IgD-negative memory B cell (primary cell): ENCODE data around the gene PRKACB. TPM values are rescaled to one million over a fixed set of nuclear protein-coding genes. Genes with fewer than 3 reads are reported as not detected.

Source experiments
- H3K27ac Mint-ChIP-seq, 3 donors: one replicate each; pipeline ENCODE4 v1.8.0; 2020 to 2022; ENCODE audit warnings: mild to moderate bottlenecking in 3 of 3, mixed read lengths in 3 of 3, moderate library complexity in 1 of 3
- H3K27me3 Mint-ChIP-seq: one replicate; pipeline ENCODE4 v1.8.0; 2021; ENCODE audit warnings: mixed read lengths
- H3K36me3 Mint-ChIP-seq: one replicate; pipeline ENCODE4 v1.8.0; 2020; ENCODE audit warnings: mild to moderate bottlenecking, mixed read lengths
- H3K4me1 Mint-ChIP-seq, 3 donors: one replicate each; pipeline ENCODE4 v1.8.0; 2020 to 2022; ENCODE audit warnings: mixed read lengths in 3 of 3, mild to moderate bottlenecking in 1 of 3
- H3K4me3 Mint-ChIP-seq, 4 donors: one replicate each; pipeline ENCODE4 v1.8.0; 2020 to 2022; ENCODE audit warnings: mild to moderate bottlenecking in 4 of 4, mixed read lengths in 4 of 4, moderate library complexity in 3 of 4
- H3K9me3 Mint-ChIP-seq, 3 donors: one replicate each; pipeline ENCODE4 v1.8.0; 2020 to 2021; ENCODE audit warnings: mixed read lengths in 3 of 3, mild to moderate bottlenecking in 1 of 3
- polyA plus RNA-seq: library from polyadenylated mRNA; unstranded; fragments of 300-500 nt; fragmentation: Illumina TruSeq; gene quantifications from one replicate; pipeline ENCODE4 v1.2.3, GENCODE V29; 2021

The PRKACB gene
- polyA plus RNA-seq, 1 donor from 2014 or later: 62.5 TPM

DNA sequence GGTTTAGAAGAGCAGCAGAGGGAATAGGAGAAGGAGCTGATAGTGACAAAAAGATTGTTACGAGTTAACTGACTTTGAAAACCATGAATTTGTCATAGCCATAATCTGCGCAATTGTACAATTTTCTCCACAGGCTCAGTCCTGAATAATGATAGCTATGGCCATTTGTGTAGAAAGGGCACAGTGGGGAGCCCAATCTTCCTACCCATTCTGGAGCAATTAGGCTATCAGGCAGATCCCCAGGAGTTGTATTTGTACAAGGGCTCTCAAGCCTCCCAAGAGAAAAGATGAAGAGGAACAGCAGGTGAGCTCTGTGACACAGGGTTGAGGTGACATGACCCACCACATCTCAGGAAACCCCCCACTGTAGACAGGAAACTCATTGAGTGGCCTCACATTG is 115.3 kb downstream of the PRKACB start:
- no peak overlapping the region for H3K27ac Mint-ChIP-seq
- H3K4me1 Mint-ChIP-seq: peaks cover 0 to 1% (median 0%) of the 10 kb centered on the region in 3 donors
- no peak overlapping the region for H3K4me3 Mint-ChIP-seq
- no peaks in the 10 kb centered on the region for H3K27me3 Mint-ChIP-seq
- no peaks in the 10 kb centered on the region for H3K9me3 Mint-ChIP-seq
- no peaks in the 10 kb centered on the region for H3K36me3 Mint-ChIP-seq

DNA sequence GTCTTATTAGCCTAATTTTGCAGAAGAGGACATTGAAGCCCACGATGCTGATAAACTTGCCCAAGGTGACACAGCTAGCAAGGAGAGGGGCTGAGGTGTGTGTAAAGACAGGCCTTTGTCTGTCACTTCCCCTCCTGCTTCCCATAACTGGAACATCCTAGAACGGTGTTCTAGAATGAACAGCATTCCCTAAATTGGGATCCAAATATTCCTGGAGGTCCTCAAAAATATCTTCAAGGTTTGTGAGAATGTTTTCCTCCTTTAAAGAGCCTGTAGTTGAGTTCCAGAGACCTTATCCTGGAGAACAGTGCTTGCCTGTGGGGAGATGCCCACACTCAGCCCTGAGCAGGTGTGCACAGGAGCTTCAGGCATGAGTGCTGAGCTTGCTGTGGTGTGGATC is 115.9 kb downstream of the PRKACB start:
- Mint-ChIP-seq H3K27me3 (no peaks in the 10 kb centered on the region), H3K4me3 (no peak overlapping the region)

GRCh38 chr1:84260852-84261518 is 116.9 kb downstream of the PRKACB start:
- Mint-ChIP-seq H3K9me3 (no peaks in the 10 kb centered on the region), H3K27ac (no peak overlapping the region), H3K4me1 (peaks cover 0 to 1% (median 0%) of the 10 kb centered on the region in 3 donors), H3K27me3 (no peaks in the 10 kb centered on the region), H3K36me3 (no peaks in the 10 kb centered on the region), H3K4me3 (no peak overlapping the region)

More for the DNA sequence above, 115.9 kb downstream of the PRKACB start:
- Mint-ChIP-seq H3K36me3 (no peaks in the 10 kb centered on the region), H3K27ac (no peak overlapping the region), H3K9me3 (no peaks in the 10 kb centered on the region), H3K4me1 (peaks cover 0 to 1% (median 0%) of the 10 kb centered on the region in 3 donors)

DNA sequence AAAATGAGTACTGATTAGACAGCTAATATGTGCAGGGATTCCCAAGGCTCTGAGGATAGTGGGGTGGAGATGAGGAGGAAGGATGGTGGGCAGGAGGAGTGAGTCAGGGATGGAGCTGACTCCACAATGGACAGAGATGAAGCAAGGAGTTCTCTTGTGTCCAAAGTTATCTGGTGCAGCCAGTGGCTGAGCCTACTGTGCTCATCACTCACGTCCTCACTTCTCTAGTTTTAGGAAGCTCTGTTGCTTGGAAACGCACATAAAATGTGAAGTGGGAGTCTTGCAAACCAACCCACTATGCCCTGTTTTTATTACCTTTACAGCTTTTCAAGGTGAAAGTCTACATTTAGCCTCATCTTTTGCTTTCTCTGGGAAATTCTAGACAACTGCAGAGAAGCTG is 120.9 kb downstream of the PRKACB start:
- H3K9me3 Mint-ChIP-seq: no peaks in the 10 kb centered on the region

DNA sequence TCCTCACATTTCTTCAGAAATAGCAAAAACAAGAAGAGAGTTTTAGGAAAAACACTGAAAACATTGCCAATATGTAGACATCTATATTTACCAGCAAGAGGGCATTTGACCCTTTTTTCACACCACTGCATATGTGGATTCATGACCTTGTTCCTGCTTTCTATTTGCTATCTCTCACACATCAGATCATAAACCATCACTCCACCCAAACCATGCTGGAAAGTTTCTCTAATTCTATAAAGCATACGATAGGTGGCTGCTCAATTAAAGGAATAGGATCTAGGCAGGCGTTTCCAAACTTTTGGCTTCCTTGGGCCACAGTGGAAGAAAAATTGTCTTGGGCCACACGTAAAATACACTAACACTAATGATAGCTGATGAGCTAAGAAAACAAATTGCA is 121.8 kb downstream of the PRKACB start:
- peaks cover under 1 to 5% (median 1%) of the 10 kb centered on the region in 3 donors for H3K4me1 Mint-ChIP-seq
- H3K27me3 Mint-ChIP-seq: no peaks in the 10 kb centered on the region
- no peaks in the 10 kb centered on the region for H3K9me3 Mint-ChIP-seq
- H3K36me3 Mint-ChIP-seq: no peaks in the 10 kb centered on the region
- no peak overlapping the region for H3K27ac Mint-ChIP-seq
- H3K4me3 Mint-ChIP-seq: no peak overlapping the region

More for the DNA sequence above, 120.9 kb downstream of the PRKACB start:
- H3K36me3 Mint-ChIP-seq: no peaks in the 10 kb centered on the region
- no peak overlapping the region for H3K4me3 Mint-ChIP-seq
- H3K4me1 Mint-ChIP-seq: peaks cover 0 to 3% (median 0%) of the 10 kb centered on the region in 3 donors
- no peak overlapping the region for H3K27ac Mint-ChIP-seq
- H3K27me3 Mint-ChIP-seq: no peaks in the 10 kb centered on the region

GRCh38 chr1:84266748-84267147 is 122.7 kb downstream of the PRKACB start:
- Mint-ChIP-seq H3K36me3 (no peaks in the 10 kb centered on the region), H3K4me3 (no peak overlapping the region), H3K9me3 (no peaks in the 10 kb centered on the region), H3K4me1 (peaks cover 9 to 14% (median 10%) of the 10 kb centered on the region in 3 donors), H3K27ac (no peak overlapping the region), H3K27me3 (no peaks in the 10 kb centered on the region)

DNA sequence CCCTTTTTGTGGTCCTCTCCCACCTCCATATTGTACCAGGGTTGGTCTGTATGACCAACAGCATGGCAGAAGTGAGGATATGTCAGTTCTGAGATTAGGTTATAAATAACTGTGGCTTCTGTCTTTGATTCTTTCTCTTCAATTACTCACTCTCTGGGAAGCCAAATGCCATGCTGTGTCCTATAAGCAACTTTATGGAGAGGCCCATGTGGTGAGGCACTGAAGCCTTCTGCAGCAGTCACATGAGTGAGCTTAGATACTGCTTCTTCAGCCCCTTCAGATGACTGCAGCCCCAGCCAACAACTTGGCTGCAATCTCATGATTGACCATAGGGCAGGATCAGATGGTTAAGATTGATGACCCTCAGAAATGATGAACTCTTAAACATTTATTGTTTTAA is 123.4 kb downstream of the PRKACB start:
- peaks cover 14 to 19% (median 15%) of the 10 kb centered on the region in 3 donors for H3K4me1 Mint-ChIP-seq
- H3K27ac Mint-ChIP-seq: no peak overlapping the region
- H3K36me3 Mint-ChIP-seq: no peaks in the 10 kb centered on the region
- no peaks in the 10 kb centered on the region for H3K9me3 Mint-ChIP-seq
- H3K27me3 Mint-ChIP-seq: no peaks in the 10 kb centered on the region
- H3K4me3 Mint-ChIP-seq: no peak overlapping the region

DNA sequence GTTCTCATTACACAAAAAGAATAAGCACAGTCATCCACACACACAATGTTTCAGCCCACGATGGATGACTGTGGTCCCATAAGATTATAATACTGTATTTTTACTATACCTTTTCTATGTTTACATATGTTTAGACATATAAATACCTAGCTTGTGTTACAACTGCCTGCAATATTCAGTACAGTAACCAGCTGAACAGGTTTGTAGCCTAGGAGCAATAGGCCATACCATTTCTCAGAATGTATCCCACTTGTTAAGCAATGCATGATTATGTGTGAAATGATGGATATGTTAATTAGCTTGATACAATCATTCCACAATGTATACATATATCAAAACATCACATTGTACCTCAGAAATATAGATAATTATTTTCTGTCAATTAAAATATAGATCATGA is 124.3 kb downstream of the PRKACB start:
- Mint-ChIP-seq H3K36me3 (no peaks in the 10 kb centered on the region), H3K27me3 (no peaks in the 10 kb centered on the region), H3K27ac (no peak overlapping the region), H3K4me3 (no peak overlapping the region), H3K4me1 (peaks cover 21 to 26% (median 22%) of the 10 kb centered on the region in 3 donors), H3K9me3 (no peaks in the 10 kb centered on the region)

DNA sequence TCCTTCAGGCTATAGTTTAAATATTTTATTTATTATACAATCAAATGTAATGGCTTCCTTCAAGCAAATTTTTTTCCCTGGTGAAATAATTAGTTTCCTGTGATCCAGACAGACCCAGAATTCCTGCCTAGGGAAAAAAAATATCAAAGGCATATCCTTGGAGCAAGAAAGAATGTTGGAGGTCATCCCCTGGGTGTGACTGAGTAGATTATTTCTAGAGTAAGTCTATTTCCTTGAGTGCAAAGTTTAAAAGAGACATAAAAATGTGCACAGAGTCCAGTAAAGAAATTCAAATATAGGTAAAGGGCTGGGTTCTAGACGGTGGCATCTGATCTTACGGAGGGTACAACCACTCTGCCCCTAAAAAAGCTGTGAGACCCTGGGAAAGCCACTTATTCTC is 125.2 kb downstream of the PRKACB start:
- Mint-ChIP-seq H3K27me3 (no peaks in the 10 kb centered on the region), H3K4me3 (no peak overlapping the region), H3K9me3 (peaks cover 0 to 1% (median 0%) of the 10 kb centered on the region in 3 donors), H3K27ac (no peak overlapping the region), H3K4me1 (peaks cover 22 to 28% (median 25%) of the 10 kb centered on the region in 3 donors), H3K36me3 (no peaks in the 10 kb centered on the region)

GRCh38 chr1:84271441-84272151 is 127.5 kb downstream of the PRKACB start:
- peak overlapping the region; percentile 49 to 89 (median 82) for H3K4me3 Mint-ChIP-seq
- no peaks in the 10 kb centered on the region for H3K36me3 Mint-ChIP-seq
- peaks cover 0 to 1% (median 1%) of the 10 kb centered on the region in 3 donors for H3K9me3 Mint-ChIP-seq
- peak overlapping the region; percentile 51 to 98 (median 54) for H3K27ac Mint-ChIP-seq
- no peaks in the 10 kb centered on the region for H3K27me3 Mint-ChIP-seq
- peaks cover 22 to 28% (median 25%) of the 10 kb centered on the region in 3 donors for H3K4me1 Mint-ChIP-seq

- Mint-ChIP-seq H3K27me3 (no peaks in the 10 kb centered on the region), H3K4me1 (peaks cover 23 to 26% (median 25%) of the 10 kb centered on the region in 3 donors), H3K36me3 (no peaks in the 10 kb centered on the region), H3K27ac (peak overlapping the region; percentile 42 to 98 (median 54)), H3K4me3 (peak overlapping the region in 2 of 4 donors; percentile 77 to 89), H3K9me3 (peaks cover 0 to 1% (median 1%) of the 10 kb centered on the region in 3 donors)
These were observed 128.3 kb downstream of the PRKACB start for GRCh38 chr1:84272401-84272800.

DNA sequence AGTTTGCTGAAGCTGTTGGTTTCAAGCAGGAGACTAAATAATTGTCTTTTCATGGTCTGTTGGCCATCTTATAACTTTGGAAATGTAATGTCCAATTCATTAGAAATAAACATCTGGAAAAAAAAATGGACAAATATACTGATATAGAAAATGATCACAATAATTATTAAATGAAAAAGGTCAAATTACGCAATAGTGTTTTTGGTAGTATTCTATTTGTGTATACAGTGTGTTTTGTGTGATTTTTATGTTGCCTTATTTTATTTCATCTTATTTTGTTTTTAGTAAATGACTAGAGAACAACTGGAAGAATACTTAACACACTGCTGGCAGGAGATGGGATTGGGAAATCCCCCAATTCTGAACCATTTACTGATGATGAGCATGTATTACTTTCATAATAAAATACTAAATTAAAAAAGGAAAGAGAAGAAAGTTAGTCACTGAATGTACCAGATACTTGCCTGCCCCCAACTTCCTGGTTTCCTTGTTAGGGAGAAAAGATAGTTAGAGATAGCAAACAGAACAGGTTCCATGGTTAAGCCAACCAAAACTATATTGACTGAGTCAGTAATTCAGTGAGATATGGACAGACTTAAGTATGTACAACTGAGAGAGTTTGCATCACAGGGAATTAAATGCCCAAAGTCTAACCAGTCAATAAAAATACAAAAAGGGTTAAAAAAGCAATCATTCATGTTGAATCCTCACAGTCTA is 133.4 kb downstream of the PRKACB start:
- peaks cover 0 to 3% (median 1%) of the 10 kb centered on the region in 3 donors for H3K9me3 Mint-ChIP-seq
- H3K27me3 Mint-ChIP-seq: no peaks in the 10 kb centered on the region
- H3K4me1 Mint-ChIP-seq: peaks cover 8 to 11% (median 9%) of the 10 kb centered on the region in 3 donors
- no peaks in the 10 kb centered on the region for H3K36me3 Mint-ChIP-seq
- no peak overlapping the region for H3K4me3 Mint-ChIP-seq
- H3K27ac Mint-ChIP-seq: no peak overlapping the region

GRCh38 chr1:84278905-84279304 is 134.8 kb downstream of the PRKACB start:
- Mint-ChIP-seq H3K27me3 (no peaks in the 10 kb centered on the region), H3K9me3 (peaks cover 0 to 2% (median 1%) of the 10 kb centered on the region in 3 donors), H3K27ac (no peak overlapping the region), H3K4me1 (peaks cover 0 to 3% (median 1%) of the 10 kb centered on the region in 3 donors), H3K4me3 (no peak overlapping the region), H3K36me3 (no peaks in the 10 kb centered on the region)

- Mint-ChIP-seq H3K4me1 (peaks cover 0 to 1% (median 0%) of the 10 kb centered on the region in 3 donors), H3K4me3 (no peak overlapping the region), H3K27ac (no peak overlapping the region), H3K36me3 (no peaks in the 10 kb centered on the region), H3K9me3 (peaks cover 0 to 2% (median 0%) of the 10 kb centered on the region in 3 donors), H3K27me3 (peaks cover 5% of the 10 kb centered on the region)
These were observed 136.8 kb downstream of the PRKACB start for GRCh38 chr1:84280912-84281311.

- Mint-ChIP-seq H3K36me3 (no peaks in the 10 kb centered on the region), H3K4me1 (no peaks in the 10 kb centered on the region), H3K9me3 (peaks cover 9 to 18% (median 11%) of the 10 kb centered on the region in 3 donors), H3K4me3 (no peak overlapping the region), H3K27ac (no peak overlapping the region), H3K27me3 (peaks cover 10% of the 10 kb centered on the region)
These were observed 138.8 kb downstream of the PRKACB start for GRCh38 chr1:84282780-84283333.
